Heart right ventricle (tissue), 16 donors: Measurements from ENCODE around the gene CHN2. TPM values are rescaled to one million over a fixed set of nuclear protein-coding genes. Genes with fewer than 3 reads are reported as not detected.

Experiments used
- ATAC-seq, 8 donors: fragments of 200-7000 bp; cut with Tn5 transposase; one replicate each; pipeline ENCODE4 v1.9.1; 2020; ENCODE audit warnings: mild to moderate bottlenecking in 8 of 8, moderate library complexity in 8 of 8, moderate number of reproducible peaks in 1 of 8
- DNase-seq, 2 donors: peaks; one replicate each; pipeline ENCODE4 v3.0.0-alpha.2; 2020
- H3K27ac ChIP-seq, 10 donors: fragments of 200-600 bp; sonication (generic) in 2 of 10; one replicate each; pipeline versions ENCODE4 v1.5.0 to v1.8.0; 2020 to 2022; ENCODE audit warnings: mild to moderate bottlenecking in 3 of 10
- H3K27me3 ChIP-seq, 7 donors: fragments of 200-600 bp; one replicate each; pipeline ENCODE4 v1.8.0; 2021 to 2022; ENCODE audit warnings: mild to moderate bottlenecking in 2 of 7
- H3K36me3 ChIP-seq, 9 donors: fragments of 200-600 bp; sonication (generic) in 1 of 9; one replicate each; pipeline versions ENCODE4 v1.5.0 to v1.8.0; 2020 to 2022; ENCODE audit warnings: mild to moderate bottlenecking in 2 of 9
- H3K4me1 ChIP-seq, 9 donors: fragments of 200-600 bp; sonication (generic) in 1 of 9; one replicate each; pipeline versions ENCODE4 v1.5.0 to v1.8.0; 2020 to 2022; ENCODE audit warnings: mild to moderate bottlenecking in 4 of 9
- H3K4me3 ChIP-seq, 10 donors: fragments of 200-600 bp; sonication (generic) in 2 of 10; one replicate each; pipeline versions ENCODE4 v1.5.0 to v1.8.0; 2020 to 2022; ENCODE audit warnings: mild to moderate bottlenecking in 7 of 10, moderate library complexity in 2 of 10
- H3K9me3 ChIP-seq, 11 donors: fragments of 200-600 bp in 10 of 11; sonication (generic) in 2 of 11; one replicate each; pipeline versions ENCODE4 v1.5.0 to v1.8.0; 2013 to 2022; ENCODE audit warnings: mild to moderate bottlenecking in 2 of 11, control low read depth in 1 of 11, moderate library complexity in 1 of 11
- WGBS, 2 donors: extraction: QIAGEN DNeasy Blood & Tissue Kit; methylation state at CpG; one replicate each; pipeline ENCODE4 v1.1.7; 2013; ENCODE audit warnings: inconsistent platforms in 1 of 2; 5-methylcytosine and 5-hydroxymethylcytosine counted together
- intact Hi-C, 10 donors: fragments of 100-400 bp; cut with DNase I; formaldehyde crosslinking; loops; one replicate each; pipeline versions ENCODE4 v1.11.1 to v1.14.2; 2022
- polyA plus RNA-seq, 2 donors: library from polyadenylated mRNA; stranded (reverse); fragments of 200-250 nt; gene quantifications; one replicate each; pipeline ENCODE4 v1.2.3, GENCODE V29; 2013
- total RNA-seq, 10 donors: library from RNA; stranded (reverse); fragmentation: NEBNext Ultra II Directional in 3 of 10; extraction: Animal tissue kit (Norgen Biotek cat#: 25700) in 3 of 10; gene quantifications; one replicate each; pipeline versions ENCODE4 v1.2.1 to v1.2.4, GENCODE V29; 2021 to 2023
- TF ChIP-seq, protein P1 (sequence below), 9 donors: fragments of 200-600 bp; sonication (generic) in 2 of 9; IDR thresholded peaks; one replicate each; pipeline versions ENCODE4 v1.5.0 to v1.8.0; 2021 to 2022; ENCODE audit warnings: antibody characterized with exemption in 9 of 9, mild to moderate bottlenecking in 5 of 9, moderate library complexity in 1 of 9
- donor health status: Arrhythmogenic right ventricular cardiomyopathy.
- donor health status: ischemic (EF 13 %, LVEDD 7.1; RV severe dilation, severe dysfunction).
- donor health status: healthy with polysubstance abuse.
- donor health status: DM: no; HTN: yes; CAD: no.
- donor health status: DM: no; HTN: no; CAD: no.
- donor health status: ischemic (EF 25% LVEDD 6.9; RV normal size, moderate dysfunction).
- donor health status: ischemic (EF 25% LVEDD 5.7; RV mildly dilated, moderate dysfunction).
- donor health status: healthy.
- donor health status: DM: yes; HTN: yes; CAD: no.
- donor health status: Ischemic cardiomyopathy.
- donor health status: ischemic (EF 35%, LVEDD 5.7; RV mildly dilated, moderate dysfunction).
- donor health status: nonischemic (EF 11% LVEDD 7.7; RV severe dilation, severe dysfunction).
- donor health status: DM: yes; HTN: yes; CAD: no.
- donor health status: PGD.
- donor health status: ischemic (EF 29% LVEDD 5.4; RV normal size, mild dysfunction).
- donor health status: nonischemic (EF 23%, LVEDD 6.1; RV moderate dilation, normal function).

The CHN2 gene
- total and polyA plus RNA-seq, 12 donors = 5.9 to 54.9 (median 22.6) TPM

GRCh38 chr7:29495653-29496052, 301.1 kb downstream of the CHN2 start:
- DNase-seq = no peak
- H3K27ac ChIP-seq = no peak overlapping the region
- no peaks in the 10 kb centered on the region for H3K9me3 ChIP-seq
- TF ChIP-seq, protein P1, sequence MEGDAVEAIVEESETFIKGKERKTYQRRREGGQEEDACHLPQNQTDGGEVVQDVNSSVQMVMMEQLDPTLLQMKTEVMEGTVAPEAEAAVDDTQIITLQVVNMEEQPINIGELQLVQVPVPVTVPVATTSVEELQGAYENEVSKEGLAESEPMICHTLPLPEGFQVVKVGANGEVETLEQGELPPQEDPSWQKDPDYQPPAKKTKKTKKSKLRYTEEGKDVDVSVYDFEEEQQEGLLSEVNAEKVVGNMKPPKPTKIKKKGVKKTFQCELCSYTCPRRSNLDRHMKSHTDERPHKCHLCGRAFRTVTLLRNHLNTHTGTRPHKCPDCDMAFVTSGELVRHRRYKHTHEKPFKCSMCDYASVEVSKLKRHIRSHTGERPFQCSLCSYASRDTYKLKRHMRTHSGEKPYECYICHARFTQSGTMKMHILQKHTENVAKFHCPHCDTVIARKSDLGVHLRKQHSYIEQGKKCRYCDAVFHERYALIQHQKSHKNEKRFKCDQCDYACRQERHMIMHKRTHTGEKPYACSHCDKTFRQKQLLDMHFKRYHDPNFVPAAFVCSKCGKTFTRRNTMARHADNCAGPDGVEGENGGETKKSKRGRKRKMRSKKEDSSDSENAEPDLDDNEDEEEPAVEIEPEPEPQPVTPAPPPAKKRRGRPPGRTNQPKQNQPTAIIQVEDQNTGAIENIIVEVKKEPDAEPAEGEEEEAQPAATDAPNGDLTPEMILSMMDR (IDR thresholded peaks at IDR 0.05) = no peak
- no peak overlapping the region for H3K4me3 ChIP-seq
- no peak for ATAC-seq
- H3K36me3 ChIP-seq = peaks cover 0 to 24% (median 4%) of the 10 kb centered on the region in 9 donors
- no peaks in the 10 kb centered on the region for H3K27me3 ChIP-seq
- peaks cover 0 to 4% (median 0%) of the 10 kb centered on the region in 9 donors for H3K4me1 ChIP-seq
- intact Hi-C loops = no loop called here
- WGBS, 2 donors = 88 to 89% methylated on average over 7 of the region's 7 CpGs

DNA sequence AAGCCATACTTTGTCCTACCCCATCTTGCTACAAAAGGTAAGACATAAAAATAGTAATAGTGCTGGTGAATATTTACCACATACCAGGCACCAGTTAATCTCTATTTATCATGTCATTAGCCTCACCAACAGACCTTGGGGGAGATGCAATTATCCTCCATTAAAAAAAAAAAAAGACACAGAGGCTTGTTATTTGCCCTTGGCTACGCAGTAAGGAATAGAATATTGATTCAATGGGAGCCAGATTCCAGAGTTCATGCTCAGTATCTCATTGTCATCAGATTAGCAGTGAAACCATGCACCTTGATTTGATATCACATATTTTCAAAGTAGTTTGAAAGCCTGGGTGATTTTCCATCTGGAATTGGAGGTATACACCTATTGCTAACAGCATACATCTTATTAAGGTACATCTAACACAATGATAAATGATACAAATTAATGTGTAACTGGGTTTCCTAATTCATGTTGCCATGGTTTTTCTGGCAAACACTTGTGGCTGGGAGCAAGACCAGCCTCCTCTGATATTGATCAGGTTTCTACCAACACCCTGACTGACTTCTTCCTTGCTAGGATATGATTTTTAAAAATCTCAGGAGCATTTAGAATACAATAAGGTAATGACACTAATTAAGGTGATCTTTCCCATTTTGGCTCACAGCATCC, 301.9 kb downstream of the CHN2 start:
- Histone ChIP-seq H3K4me3 (no peak overlapping the region), H3K27ac (no peak overlapping the region), H3K4me1 (peaks cover 0 to 4% (median 0%) of the 10 kb centered on the region in 9 donors), H3K36me3 (peaks cover 0 to 32% (median 4%) of the 10 kb centered on the region in 9 donors), H3K27me3 (no peaks in the 10 kb centered on the region), H3K9me3 (no peaks in the 10 kb centered on the region)
- DNase-seq (no peak), ATAC-seq (no peak)
- 93 to 95% methylated on average over 1 of the region's 1 CpG for WGBS, 2 donors
- intact Hi-C loops = no loop called here
- TF ChIP-seq, protein P1 (IDR thresholded peaks at IDR 0.05) = no peak

DNA sequence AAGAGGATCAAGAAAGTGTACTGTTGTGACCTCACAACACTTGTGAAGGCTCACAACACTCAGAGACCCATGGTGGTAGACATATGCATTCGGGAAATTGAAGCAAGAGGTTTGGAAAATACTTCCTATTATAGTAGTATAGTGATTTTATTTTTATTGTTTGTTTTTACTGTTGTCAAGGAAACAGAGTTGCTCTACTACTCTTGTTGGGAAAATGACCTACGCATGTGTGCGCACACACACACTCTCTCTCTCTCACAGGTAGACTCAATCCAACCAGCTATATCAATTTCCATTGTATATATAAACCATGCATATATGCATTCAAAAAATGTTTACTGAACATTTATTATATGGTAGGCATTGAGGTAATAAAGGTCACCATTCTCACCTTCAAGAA, 305.4 kb downstream of the CHN2 start:
- H3K4me1 ChIP-seq = peaks cover 0 to 4% (median 0%) of the 10 kb centered on the region in 9 donors
- DNase-seq (no peak), ATAC-seq (no peak)
- H3K27me3 ChIP-seq = no peaks in the 10 kb centered on the region
- H3K27ac ChIP-seq = no peak overlapping the region
- no peak overlapping the region for H3K4me3 ChIP-seq
- WGBS, 2 donors = 89 to 94% methylated on average over 3 of the region's 3 CpGs
- no peaks in the 10 kb centered on the region for H3K9me3 ChIP-seq
- peaks cover 0 to 58% (median 6%) of the 10 kb centered on the region in 9 donors for H3K36me3 ChIP-seq
- intact Hi-C loops = no loop called here
- TF ChIP-seq, protein P1 (IDR thresholded peaks at IDR 0.05) = no peak

- TF ChIP-seq, protein P1 (IDR thresholded peaks at IDR 0.05) = no peak
These were observed 306.1 kb downstream of the CHN2 start for GRCh38 chr7:29500719-29501118.

More at GRCh38 chr7:29500719-29501118, 306.1 kb downstream of the CHN2 start:
- no peak overlapping the region for H3K4me3 ChIP-seq
- WGBS, 2 donors = 76 to 86% methylated on average over 3 of the region's 3 CpGs
- ATAC-seq = no peak
- no peak for DNase-seq
- H3K27ac ChIP-seq = no peak overlapping the region
- peaks cover 0 to 66% (median 10%) of the 10 kb centered on the region in 9 donors for H3K36me3 ChIP-seq
- peaks cover 0 to 4% (median 0%) of the 10 kb centered on the region in 9 donors for H3K4me1 ChIP-seq
- intact Hi-C loops = no loop called here
- H3K27me3 ChIP-seq = no peaks in the 10 kb centered on the region
- no peaks in the 10 kb centered on the region for H3K9me3 ChIP-seq
